Glomerular visceral epithelial cell (primary cell): Measurements from ENCODE around the gene RNF145.
A peak's percentile ranks its signal among the peaks of the same experiment; 100 is the strongest.

Source experiments
- DNase-seq: peaks from one replicate; pipeline ENCODE4 v3.0.0-alpha.2; 2016; ENCODE audit errors: extremely low spot score

The RNF145 gene

DNA sequence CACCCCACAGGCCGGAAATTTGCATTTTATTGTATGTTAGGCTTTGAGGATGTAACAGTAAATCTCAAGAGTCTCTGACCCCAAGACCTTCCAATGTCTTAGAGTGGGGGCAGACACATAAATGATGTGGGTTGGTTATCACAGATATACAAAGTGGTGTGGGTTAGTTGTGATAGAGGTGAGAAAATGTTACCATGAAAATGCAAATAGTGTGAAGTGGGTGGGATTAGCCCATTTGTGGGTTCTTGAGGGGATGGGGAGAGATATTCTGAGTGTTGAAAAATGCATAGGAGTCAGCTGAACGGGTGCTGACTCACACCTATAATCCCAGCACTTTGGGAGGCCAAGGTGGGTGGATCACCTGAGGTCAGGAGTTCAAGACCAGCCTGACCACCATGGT is 7.9 kb upstream of the RNF145 start:
- DNase-seq = no peak

DNA sequence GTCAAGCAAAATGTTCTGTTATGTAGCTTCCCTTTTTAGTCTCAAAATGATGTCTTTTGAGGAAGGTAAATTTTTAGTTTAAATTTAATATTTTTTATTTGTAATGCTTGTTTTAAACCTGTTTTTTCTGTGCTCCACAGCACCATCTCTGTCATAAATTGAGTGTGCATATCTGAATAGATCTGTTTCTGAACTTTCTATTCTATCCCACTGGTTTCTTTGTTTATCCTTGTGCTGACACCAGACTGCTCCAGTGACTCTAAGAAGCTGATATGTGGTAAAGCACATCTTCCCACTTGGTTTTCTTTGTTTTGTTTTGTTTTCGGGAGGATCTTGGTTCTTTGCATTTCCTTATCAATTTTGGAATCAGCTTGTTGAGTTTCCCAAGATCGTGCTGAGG is 7.1 kb upstream of the RNF145 start:
- DNase-seq = no peak

DNA sequence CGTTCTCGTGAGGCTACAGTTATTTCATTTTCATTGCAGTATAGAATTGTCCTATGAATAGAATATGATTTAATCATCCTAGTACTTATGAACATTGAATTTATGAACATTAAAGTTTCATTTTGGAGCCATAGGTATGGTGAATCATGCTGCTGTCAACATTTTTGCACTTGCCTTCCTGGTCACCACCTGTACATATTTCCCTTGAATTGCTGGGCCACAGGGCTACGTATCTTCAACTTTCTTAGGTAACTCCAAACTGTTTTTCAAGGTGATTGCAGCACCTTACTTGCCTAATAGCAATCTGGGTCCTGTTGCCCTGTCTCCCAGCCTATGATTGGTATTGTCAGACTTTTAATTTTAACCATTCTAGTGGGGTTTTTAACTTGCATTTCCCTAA is 6.5 kb upstream of the RNF145 start:
- no peak for DNase-seq

DNA sequence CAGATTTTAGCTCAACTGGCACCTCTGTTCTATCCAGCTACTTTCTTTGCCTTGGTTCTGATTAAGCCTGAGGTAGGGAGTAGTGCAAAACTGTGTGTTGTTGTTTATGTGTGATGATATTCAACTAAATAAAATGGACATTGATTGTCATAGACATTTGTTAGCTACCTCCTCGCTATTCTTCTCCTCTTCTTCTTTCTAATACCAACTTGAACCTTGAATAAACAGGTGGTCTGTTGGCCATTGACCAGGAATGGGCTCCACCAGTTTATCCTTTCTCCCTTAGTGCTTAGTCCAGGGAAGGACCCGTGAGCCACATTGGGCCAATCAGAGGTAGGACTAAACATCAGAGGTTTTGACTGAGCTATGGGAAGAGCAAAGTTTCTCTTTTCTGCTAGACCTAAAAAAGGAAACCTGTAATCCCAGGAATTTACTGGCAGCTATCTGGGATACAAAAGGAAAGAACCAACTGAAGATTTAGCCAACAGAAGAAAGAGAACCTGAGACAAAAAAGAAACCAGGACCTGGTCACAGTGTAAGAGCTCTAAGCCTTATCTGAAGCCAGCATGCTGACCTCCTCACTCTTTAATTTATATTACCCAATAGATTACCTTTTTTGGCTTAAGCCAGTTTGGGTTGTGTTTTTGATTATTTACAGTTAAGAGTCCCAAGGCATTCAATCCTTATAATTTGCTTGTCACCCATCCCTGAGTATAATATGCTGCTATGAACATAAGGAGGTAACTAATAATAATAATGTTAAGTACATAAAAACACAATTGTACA is 5.3 kb upstream of the RNF145 start:
- no peak for DNase-seq

DNA sequence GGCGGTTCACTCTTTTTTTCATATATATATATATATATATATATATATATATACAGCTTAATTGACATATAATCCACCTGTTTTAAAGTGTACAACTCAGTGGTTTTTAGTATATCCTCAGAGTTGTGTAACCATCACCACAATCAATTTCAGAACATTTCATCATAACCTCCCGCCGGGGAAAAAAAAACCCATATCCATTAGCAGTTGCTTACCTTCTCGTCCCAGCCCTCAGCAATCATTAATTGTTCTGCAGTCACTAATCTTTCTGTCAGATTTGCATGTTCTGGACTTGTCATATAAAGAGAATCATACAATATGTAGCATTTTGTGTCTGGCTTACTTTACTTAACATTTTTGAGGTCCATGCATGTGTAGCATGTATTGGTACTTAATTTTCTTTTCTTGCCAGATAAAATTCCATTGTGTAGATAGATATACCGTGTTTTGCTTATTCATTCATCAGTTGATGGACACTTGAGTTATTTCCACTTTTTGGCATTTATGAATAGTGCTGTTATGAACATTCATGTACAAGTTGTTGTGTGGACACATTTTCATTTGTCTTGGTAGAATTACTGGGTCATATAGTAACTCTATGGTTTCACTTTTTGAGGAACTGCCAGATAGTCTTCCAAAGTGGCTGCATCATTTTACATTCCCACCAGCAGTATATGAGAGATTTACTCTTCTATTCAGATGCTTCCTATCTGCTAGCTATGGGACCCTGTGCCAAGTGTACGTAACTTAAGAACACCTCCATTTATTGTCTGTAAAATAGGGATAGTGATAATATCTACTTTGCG is 3.5 kb upstream of the RNF145 start:
- DNase-seq = no peak

DNA sequence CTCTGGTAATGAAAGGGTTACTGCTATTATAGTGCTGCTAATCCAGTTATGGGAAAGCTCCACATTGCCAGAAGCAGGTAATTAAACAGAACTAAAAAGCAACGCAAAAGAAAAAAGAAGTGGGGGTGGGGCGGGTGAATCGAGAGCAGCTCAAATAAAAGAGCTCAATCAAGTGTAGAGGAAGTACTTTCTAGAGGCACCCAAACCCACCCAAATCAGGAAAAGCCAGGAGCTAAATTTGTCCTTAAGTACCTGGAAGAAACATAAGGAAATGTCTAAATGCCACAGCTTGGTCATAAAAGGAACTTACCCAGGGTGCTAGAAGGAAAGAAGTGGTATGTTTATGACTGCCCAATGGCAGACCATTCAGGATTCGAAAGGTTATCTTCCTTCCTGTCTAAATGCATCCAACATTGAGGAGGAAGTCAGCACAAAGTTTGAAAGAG is 2.4 kb upstream of the RNF145 start:
- no peak for DNase-seq

DNA sequence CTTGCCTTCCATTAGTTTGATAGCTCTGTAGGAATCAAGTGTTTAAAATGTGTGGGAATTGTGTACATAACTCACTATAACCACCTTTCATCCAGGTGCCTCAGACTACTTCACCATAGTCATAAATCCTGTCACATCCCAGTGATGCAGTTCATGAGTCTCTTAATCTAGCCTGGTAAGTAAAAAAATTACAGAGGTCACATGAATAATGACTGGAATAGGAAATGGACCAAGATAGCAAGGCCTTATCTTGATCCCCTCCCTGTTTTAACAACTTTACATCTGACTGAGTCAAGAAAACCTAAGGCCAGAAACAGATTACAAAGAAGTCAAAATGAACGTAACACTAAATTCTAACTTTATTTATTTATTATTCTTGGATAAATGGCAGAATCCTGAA is 1.5 kb upstream of the RNF145 start:
- no peak for DNase-seq

DNA sequence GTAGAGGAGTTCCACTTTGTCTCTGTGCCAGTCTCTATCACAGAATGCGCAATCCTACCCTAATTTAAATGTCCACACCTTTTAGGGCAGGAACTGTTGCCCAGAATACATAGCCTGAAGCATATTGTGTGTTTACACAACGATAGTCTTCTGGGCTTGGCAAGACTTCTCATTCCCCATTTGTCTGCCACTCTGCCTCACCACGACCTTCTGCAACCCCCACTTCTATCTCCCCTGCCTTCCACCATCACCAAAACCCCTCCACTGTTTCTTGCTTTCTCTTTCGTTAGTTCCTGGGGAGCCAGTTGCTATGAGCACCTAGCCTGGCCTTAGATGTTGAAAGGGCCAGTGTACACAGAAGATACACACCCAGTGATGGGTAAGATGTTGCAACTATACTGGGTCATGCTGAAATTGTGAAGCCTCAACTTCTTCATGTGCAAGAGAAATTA is 883 bp upstream of the RNF145 start:
- no peak for DNase-seq

DNA sequence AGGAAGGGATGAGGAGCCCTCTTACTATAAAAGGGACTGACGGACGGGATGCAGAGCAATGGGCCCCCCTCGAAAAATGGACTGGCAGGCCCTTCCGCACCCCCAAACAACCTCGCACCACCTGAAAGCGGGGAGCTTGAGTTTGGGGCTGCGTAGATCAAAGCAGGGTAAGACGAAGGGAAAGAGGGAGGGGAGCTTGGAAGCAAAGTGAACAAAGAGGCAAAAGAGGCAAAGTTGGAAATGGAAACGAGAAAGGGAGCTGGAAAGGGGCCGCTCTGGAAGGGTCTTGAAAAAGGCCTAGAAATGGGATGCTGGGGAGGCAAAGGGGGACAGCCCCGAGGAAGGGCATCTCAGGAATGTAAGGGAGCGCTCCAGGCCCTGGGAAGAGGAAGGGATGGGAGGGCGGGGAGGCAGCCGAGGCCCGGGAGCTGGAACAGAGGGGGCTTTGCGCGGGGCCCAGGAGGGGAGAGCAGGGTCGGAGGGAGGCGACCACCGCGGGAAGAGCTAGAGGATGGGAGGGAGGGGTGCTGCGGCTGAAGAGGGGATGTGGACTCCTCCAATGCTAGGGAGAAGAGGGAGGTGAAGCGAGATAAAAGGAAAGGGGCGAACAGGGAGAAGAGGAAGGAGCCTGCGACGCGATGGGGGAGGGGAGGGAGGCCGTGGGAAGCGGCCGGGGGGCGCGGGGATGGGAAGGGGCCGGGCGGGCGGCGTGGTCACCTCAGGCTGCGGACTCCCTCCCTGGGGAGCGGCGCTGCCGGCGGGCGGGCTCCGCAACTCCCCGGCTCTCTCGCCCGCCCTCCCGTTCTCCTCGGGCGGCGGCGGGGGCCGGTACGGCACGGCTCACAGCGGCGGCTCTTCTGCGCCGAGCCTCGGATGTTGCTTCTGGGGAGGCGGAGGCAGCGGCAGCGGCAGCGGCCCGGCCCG is 577 bp downstream of the RNF145 start:
- peak; percentile 41 for DNase-seq

DNA sequence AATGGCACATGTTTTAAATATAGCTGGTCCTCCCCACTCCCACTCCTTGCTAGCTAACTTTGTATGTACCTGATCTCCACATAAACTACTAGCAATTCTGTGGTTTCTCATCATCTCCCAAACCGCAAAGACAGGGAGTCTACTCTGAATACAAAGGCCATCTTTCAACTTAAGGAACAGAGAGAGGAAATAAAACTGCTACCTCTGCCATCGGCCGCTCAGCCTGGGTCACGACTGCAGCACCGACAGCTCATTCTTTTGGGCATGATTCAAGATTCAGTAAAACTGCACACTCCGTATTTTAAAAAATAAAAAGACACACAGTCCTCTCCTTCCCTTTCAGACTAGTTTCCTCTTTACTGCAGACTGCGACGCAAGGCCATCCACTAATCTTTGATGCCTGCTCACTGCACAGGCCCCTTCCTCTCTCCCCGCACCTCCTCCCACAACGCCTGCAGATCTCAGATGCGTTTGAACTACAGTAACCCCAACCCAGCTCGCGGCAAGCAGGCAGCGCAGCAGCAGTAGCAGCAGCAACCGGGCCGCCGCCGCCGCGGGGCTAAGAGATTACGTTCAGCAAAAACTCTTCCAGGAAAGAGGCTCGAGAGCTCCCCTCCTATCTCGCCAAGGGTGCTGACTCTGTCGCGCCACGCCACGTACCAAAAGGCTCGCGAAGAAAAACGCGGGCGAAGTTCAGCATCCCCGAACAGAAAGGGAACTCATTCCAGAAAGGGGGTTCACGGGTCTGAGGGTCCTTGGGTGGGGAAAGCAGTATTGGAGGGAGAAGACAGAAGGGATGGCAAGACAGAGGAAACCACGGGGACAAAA is 1.5 kb downstream of the RNF145 start:
- DNase-seq = peak; percentile 78

DNA sequence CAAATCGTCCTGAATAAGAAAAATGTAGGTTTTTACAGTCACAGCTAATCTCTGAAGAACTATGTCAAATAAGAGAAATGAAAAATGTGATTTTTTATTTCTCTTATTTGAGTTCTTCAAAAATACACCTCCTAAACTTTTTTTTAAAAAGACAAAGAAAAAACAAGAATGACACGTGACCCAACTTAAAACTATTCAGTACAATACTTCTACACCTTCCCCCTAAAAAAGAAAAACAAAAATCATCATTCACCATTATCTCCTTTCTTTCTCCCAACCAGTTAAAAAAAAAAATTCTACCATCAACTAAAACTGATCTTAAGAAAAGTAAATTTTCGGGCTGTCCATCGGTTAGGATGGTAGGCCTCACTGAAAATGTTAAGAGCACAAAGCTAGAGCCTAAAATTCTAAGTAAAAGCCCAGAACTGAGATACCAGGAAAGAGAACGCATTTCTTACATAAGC is 2.1 kb downstream of the RNF145 start:
- no peak for DNase-seq

DNA sequence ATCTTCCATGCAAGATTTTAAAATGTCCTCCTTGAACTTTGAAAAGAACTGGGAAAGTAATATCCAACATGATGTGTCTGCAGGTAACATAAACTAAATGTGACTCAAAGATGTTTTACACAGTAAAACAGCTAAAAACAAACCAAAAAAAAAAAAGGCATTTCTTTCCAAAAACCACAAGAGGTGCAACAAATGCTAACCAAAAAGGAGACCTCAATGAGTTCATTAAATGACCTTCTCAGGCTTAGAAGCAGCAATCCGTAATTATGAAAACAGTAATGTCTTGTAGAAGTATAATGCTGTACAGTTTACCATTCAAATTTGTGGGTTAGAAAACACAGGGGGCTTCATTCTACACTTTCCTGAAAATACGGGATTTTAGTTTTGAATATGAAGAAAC is 2.5 kb downstream of the RNF145 start:
- DNase-seq = no peak

DNA sequence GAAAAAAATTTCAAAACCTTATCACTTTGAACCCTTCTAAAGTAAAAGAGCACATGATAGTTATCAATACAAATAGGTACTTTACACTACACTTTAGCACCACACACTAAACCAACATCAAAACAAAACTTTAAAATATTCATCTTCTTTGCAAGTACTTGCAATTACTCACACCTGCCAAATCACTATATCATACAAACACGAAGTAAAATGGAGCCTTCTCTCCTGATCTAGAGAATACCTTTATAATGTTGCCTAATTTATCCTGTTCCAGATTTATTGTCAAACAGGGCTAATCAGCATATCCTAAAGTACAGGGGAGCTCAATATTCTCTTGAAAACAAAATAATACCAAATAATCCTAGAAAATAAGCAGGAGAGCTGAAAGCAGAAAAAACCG is 3.0 kb downstream of the RNF145 start:
- no peak for DNase-seq

DNA sequence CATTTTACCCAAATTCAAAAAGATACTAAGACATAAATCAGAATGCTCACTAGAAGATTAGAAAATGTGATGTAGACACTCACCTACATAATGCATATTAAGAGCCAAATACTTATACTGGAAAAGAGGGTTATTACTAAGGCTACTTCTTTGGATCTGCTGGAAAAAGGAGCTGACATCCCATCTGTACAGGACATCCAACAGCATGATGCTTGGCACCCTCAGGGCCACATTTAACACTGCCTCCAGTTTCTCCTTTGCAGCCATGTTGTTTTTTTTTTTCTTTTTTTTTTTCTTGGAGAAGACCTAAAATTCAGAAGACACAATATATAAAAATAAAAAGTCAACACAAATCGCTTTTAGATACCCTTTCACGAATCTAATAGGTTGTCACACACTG is 6.0 kb downstream of the RNF145 start:
- DNase-seq = no peak

DNA sequence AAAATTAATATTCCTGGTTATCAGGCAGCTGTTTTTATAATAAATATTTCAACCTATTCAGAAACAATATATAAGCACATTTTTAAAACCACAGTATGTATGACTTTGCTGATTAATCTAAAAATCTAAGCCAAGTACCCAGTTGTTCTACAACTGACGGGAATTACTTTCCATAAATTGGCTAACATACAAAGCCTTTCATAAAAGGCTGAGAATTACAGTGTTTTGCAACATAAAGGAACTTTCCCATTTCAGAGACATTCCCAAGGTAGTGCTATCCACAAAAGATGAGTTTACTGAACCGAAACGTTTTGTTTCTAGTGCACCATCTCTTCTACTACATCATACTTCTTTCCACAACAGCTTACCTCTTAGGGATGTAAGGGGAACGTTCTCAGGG is 7.2 kb downstream of the RNF145 start:
- no peak for DNase-seq

DNA sequence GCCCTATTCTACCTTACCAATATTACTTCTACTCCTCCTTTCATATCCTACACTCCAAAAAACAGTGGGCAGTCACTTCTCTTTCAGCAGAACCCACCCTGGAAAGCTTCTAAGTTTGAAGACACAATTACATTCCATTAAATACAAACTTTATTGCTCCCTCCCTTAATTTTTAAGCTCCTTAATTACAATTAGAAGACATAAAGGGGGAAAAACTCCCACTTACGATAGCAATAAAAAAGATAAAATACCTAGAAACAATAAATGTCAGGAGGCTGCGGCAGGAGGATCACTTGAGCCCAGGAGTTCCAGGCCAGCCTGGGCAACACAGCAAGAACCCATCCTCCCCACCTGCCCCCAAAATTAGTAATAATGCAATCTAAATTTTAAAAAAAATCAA is 9.6 kb downstream of the RNF145 start:
- no peak for DNase-seq

DNA sequence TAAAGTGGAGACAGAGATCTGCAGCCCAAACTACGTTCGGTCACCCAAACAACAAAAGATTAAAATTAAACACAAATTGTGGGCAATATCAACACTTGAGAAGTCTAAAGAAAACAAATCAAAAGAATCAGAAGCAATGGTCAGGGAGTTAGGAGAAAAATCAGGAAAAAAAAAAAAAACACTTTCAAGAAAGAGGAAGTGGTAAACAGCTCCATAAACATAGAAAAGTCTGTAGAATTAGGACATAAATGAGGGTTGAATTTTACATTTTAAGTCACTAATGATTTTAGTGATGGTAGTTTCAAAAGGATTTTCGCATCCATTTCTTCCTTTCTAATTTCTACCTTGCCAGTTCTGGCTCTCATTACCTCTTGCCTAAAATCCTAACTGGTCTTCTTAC is 10.1 kb downstream of the RNF145 start:
- DNase-seq = no peak

DNA sequence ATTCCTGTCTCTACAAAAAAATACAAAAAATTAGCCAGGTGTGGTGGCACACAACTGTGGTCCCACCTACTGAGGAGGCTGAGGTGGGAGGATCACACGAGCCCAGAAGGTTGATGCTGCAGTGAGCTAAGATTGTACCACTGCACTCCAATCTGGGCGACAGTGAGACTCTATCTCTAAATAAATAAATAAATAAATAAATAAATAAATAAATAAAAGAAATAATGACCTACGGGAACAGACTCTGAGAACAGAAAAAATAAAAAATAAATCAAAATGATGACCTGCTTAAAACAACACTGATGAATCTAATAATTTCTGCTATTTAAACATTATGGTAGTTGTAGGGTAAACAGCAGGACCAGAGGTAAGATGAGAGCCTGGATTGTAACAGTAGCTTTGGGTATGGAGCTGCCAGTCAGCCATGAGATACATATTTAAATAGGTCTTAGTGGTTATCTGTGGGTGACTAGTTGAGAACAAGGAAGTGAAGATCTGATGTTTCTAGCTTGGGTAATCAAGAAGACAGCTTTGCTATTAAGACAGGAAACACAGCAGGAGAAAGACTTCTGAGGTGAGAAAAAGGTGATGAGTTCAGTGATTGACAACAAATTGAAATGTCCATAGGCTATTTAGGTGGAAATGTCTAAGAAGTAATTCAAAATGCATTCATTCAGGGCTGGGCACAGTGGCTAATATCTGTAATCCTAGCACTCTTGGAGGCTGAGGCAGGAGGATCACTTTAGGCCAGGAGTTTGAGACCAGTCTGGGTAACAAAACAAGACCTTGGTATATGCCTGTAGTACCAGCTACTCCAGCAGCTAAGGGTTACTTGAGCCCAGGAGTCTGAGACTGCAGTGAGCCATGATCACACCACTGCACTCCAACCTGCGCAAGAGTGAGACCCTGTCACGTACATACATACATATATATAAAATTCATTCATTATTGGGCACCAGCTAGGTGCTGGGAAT is 11.0 kb downstream of the RNF145 start:
- no peak for DNase-seq

DNA sequence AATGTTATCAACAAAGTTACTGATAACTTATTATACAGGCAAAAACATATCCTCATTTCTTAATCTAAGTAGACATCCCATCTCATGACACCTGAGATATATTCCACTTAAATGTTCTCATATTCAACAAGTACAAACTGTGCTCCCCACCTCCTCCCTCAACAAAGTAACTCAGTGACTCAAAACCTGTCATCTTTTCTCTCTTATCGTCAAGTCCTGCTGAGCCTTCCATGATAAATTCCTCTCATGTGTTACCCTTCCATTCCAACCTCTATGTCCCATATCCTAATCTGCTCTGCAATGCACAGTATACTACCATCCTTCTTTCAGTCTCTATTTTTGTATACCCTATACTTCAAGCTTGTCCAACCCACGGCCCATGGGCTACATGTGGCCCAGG is 13.6 kb downstream of the RNF145 start:
- DNase-seq = no peak

DNA sequence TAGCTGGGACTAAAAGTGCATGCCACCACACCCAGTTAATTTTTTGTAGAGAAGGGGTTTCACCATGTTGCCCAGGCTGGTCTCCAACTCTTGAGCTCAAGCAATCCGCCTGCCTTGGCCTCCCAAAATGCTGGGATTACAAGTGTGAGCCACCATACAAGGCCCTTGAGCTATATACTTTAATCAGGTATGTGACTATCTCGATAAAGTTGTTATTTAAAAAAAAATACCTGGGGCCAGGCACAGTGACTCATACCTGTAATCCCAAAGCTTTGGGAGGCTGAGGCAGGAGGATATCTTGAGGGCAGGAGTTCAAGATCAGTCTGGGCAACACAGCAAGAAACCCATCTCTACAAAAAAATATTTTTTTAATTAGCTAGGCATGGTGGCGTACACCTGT is 19.2 kb downstream of the RNF145 start:
- DNase-seq = no peak
